Breast epithelium (tissue), 4 donors: ENCODE results near the gene ATG9B. TPM values are rescaled to one million over a fixed set of nuclear protein-coding genes. Genes with fewer than 3 reads are reported as not detected.
A peak's percentile ranks its signal among the peaks of the same experiment; 100 is the strongest.

Experiments
- DNase-seq, 2 donors: peaks; one replicate each; pipeline ENCODE4 v3.0.0-alpha.2; 2019; ENCODE audit warnings: low spot score in 2 of 2
- H3K27ac ChIP-seq, 2 donors: fragments of 200-600 bp; sonication (generic) in 1 of 2; one replicate each; pipeline ENCODE4 v1.5.1; 2016 to 2019; ENCODE audit warnings: mild to moderate bottlenecking in 1 of 2
- H3K27me3 ChIP-seq, 2 donors: fragments of 200-600 bp; sonication (generic) in 1 of 2; one replicate each; pipeline versions ENCODE4 v1.5.1 to v1.6.0; 2017 to 2019; ENCODE audit warnings: control low read depth in 1 of 2, mild to moderate bottlenecking in 1 of 2
- H3K36me3 ChIP-seq: fragments of 200-600 bp; one replicate; pipeline ENCODE4 v1.5.1; 2019
- H3K4me1 ChIP-seq, 2 donors: fragments of 200-600 bp; sonication (generic); one replicate each; pipeline ENCODE4 v1.5.1; 2016 to 2019; ENCODE audit warnings: control low read depth in 1 of 2
- H3K4me3 ChIP-seq, 3 donors: fragments of 200-600 bp; sonication (generic); 1 replicate in 2 of 3; 2 replicates in 1 of 3; pipeline ENCODE4 v1.5.1; 2016 to 2019; ENCODE audit warnings: mild to moderate bottlenecking in 3 of 3, moderate library complexity in 2 of 3
- H3K9me3 ChIP-seq, 2 donors: fragments of 200-600 bp; sonication (generic) in 1 of 2; one replicate each; pipeline ENCODE4 v1.5.1; 2016 to 2019; ENCODE audit warnings: control low read depth in 1 of 2
- CTCF ChIP-seq, 3 donors: fragments of 450-650 bp; IDR thresholded peaks; one replicate each; pipeline ENCODE4 v1.5.1; 2016 to 2017; ENCODE audit warnings: antibody characterized with exemption in 3 of 3, mild to moderate bottlenecking in 3 of 3, moderate library complexity in 3 of 3
- POLR2A ChIP-seq: fragments of 450-650 bp; IDR thresholded peaks from one replicate; pipeline ENCODE4 v1.6.1; 2016; ENCODE audit warnings: antibody characterized with exemption, mild to moderate bottlenecking, moderate library complexity
- POLR2AphosphoS5 ChIP-seq, 3 donors: sonication (generic); formaldehyde crosslinking; IDR thresholded peaks; one replicate each; pipeline ENCODE4 v1.6.1; 2017; ENCODE audit warnings: antibody characterized with exemption in 3 of 3
- intact Hi-C: fragments of 100-400 bp; cut with DNase I; formaldehyde crosslinking; loops from one replicate; pipeline ENCODE4 v1.15.1; 2023; ENCODE audit warnings: low total_unique reads
- total RNA-seq, 3 donors: library from RNA; depleted of rRNA; stranded (reverse); fragments of >200 nt; gene quantifications; one replicate each; pipeline ENCODE4 v1.1.0, GENCODE V29; 2016

ATG9B gene
- total RNA-seq, 3 donors from 2014 or later, result 0.44 to 2.0 TPM; not detected in 1

- no peaks in the 10 kb centered on the region for H3K9me3 ChIP-seq
- H3K36me3 ChIP-seq, result no peaks in the 10 kb centered on the region
- no peak for DNase-seq
- peaks cover 15 to 32% of the 10 kb centered on the region in 2 donors for H3K27me3 ChIP-seq
- peaks cover 8 to 9% of the 10 kb centered on the region in 2 donors for H3K4me1 ChIP-seq
- intact Hi-C loops, result loop anchor here (5.0 kb wide), 1 partner anchor 1072 kb away; no protein-coding TSS in a partner anchor
- H3K27ac ChIP-seq, result no peak overlapping the region
- peak overlapping the region in 2 of 3 donors; percentile 53 to 73 for H3K4me3 ChIP-seq
- no peak for TF ChIP-seq POLR2AphosphoS5 (IDR thresholded peaks at IDR 0.05)
- TF ChIP-seq CTCF (IDR thresholded peaks at IDR 0.05), result no peak
- TF ChIP-seq POLR2A, result no peak
These were observed 48.6 kb downstream of the ATG9B start for GRCh38 chr7:150975536-150976319.

- no peaks in the 10 kb centered on the region for H3K36me3 ChIP-seq
- TF ChIP-seq POLR2AphosphoS5 (IDR thresholded peaks at IDR 0.05) (no peak), CTCF (IDR thresholded peaks at IDR 0.05) (peak in 1 of 3 donors; percentile 13)
- H3K27ac ChIP-seq, result no peak overlapping the region
- H3K27me3 ChIP-seq, result peaks cover 15 to 32% of the 10 kb centered on the region in 2 donors
- intact Hi-C loops, result loop anchor here (5.0 kb wide), 1 partner anchor 1073 kb away; no protein-coding TSS in a partner anchor
- peaks cover 8 to 9% of the 10 kb centered on the region in 2 donors for H3K4me1 ChIP-seq
- peak overlapping the region; percentile 12 to 73 (median 53) for H3K4me3 ChIP-seq
- no peaks in the 10 kb centered on the region for H3K9me3 ChIP-seq
- DNase-seq, result no peak
These were observed 49.6 kb downstream of the ATG9B start for GRCh38 chr7:150974468-150975391.

- Histone ChIP-seq H3K27me3 (peaks cover 13 to 28% of the 10 kb centered on the region in 2 donors), H3K27ac (no peak overlapping the region), H3K9me3 (no peaks in the 10 kb centered on the region), H3K36me3 (no peaks in the 10 kb centered on the region), H3K4me3 (peak overlapping the region in 2 of 3 donors; percentile 53 to 73), H3K4me1 (peaks cover 8 to 9% of the 10 kb centered on the region in 2 donors)
- DNase-seq, result no peak
- intact Hi-C loops, result no loop called here
- no peak for TF ChIP-seq POLR2AphosphoS5 (IDR thresholded peaks at IDR 0.05)
- no peak for TF ChIP-seq CTCF (IDR thresholded peaks at IDR 0.05)
- TF ChIP-seq POLR2A, result no peak
These were observed 50.5 kb downstream of the ATG9B start for GRCh38 chr7:150973571-150974451.

- no peak for TF ChIP-seq CTCF (IDR thresholded peaks at IDR 0.05)
- no peak for TF ChIP-seq POLR2A
- Histone ChIP-seq H3K9me3 (no peaks in the 10 kb centered on the region), H3K4me1 (peaks cover 8 to 9% of the 10 kb centered on the region in 2 donors), H3K4me3 (no peak overlapping the region), H3K27ac (no peak overlapping the region), H3K27me3 (peaks cover 10 to 27% of the 10 kb centered on the region in 2 donors), H3K36me3 (no peaks in the 10 kb centered on the region)
- intact Hi-C loops, result no loop called here
- no peak for DNase-seq
These were observed 51.6 kb downstream of the ATG9B start for GRCh38 chr7:150972741-150973140.
